Measurements from ENCODE around the gene TBC1D23.
"Not testable (repeated sequence)": the region's sequence is repeated elsewhere in the genome, so short reads cannot be mapped to it uniquely, and the experiment has no call there.

The TBC1D23 gene

GRCh38 chr3:100260685-100261484 lies at the start of gene TBC1D23:
Gene TBC1D23, plus strand, starts transcription at chr3:100260992. Its CDS starts 27 bp downstream, at chr3:100261019.
- DNase-seq (ENCODE audit: low spot score): peak; percentile 97

- DNase-seq (ENCODE audit: low spot score): peak; percentile 25
These were observed 46.8 kb upstream of the TBC1D23 start for GRCh38 chr3:100213891-100214573.

- DNase-seq (ENCODE audit: low spot score): no peak
These were observed 46.2 kb upstream of the TBC1D23 start for GRCh38 chr3:100214574-100214964.

- DNase-seq (ENCODE audit: low spot score): no peak
These were observed 44.1 kb upstream of the TBC1D23 start for GRCh38 chr3:100216713-100217112.

GRCh38 chr3:100221159-100221558 lies 39.6 kb upstream of the TBC1D23 start:
- DNase-seq (ENCODE audit: low spot score): no peak

GRCh38 chr3:100225193-100225592 lies 35.6 kb upstream of the TBC1D23 start:
- no peak for DNase-seq (ENCODE audit: low spot score)

GRCh38 chr3:100225883-100226282 lies 34.9 kb upstream of the TBC1D23 start:
- DNase-seq (ENCODE audit: low spot score): no peak

- peak; percentile 67 for DNase-seq (ENCODE audit: low spot score)
These were observed 33.9 kb upstream of the TBC1D23 start for GRCh38 chr3:100226712-100227429.

- DNase-seq (ENCODE audit: low spot score): no peak
These were observed 33.3 kb upstream of the TBC1D23 start for GRCh38 chr3:100227511-100227921.

GRCh38 chr3:100228247-100228646 lies 32.5 kb upstream of the TBC1D23 start:
- no peak for DNase-seq (ENCODE audit: low spot score)

GRCh38 chr3:100229188-100229587 lies 31.6 kb upstream of the TBC1D23 start:
- DNase-seq (ENCODE audit: low spot score): not testable (repeated sequence)

- no peak for DNase-seq (ENCODE audit: low spot score)
These were observed 30.1 kb upstream of the TBC1D23 start for GRCh38 chr3:100230710-100231109.

- no peak for DNase-seq (ENCODE audit: low spot score)
These were observed 29.1 kb upstream of the TBC1D23 start for GRCh38 chr3:100231668-100232067.

GRCh38 chr3:100234364-100234763 lies 26.4 kb upstream of the TBC1D23 start:
- no peak for DNase-seq (ENCODE audit: low spot score)

- no peak for DNase-seq (ENCODE audit: low spot score)
These were observed 22.2 kb upstream of the TBC1D23 start for GRCh38 chr3:100238599-100238998.

- DNase-seq (ENCODE audit: low spot score): not testable (repeated sequence)
These were observed 18.3 kb upstream of the TBC1D23 start for GRCh38 chr3:100242471-100242870.

GRCh38 chr3:100244264-100244663 lies 16.5 kb upstream of the TBC1D23 start:
- DNase-seq (ENCODE audit: low spot score): no peak

- DNase-seq (ENCODE audit: low spot score): peak; percentile 38
These were observed 15.7 kb upstream of the TBC1D23 start for GRCh38 chr3:100245136-100245535.

GRCh38 chr3:100245927-100246326 lies 14.9 kb upstream of the TBC1D23 start:
- DNase-seq (ENCODE audit: low spot score): peak; percentile 32

- no peak for DNase-seq (ENCODE audit: low spot score)
These were observed 13.8 kb upstream of the TBC1D23 start for GRCh38 chr3:100246999-100247398.

- no peak for DNase-seq (ENCODE audit: low spot score)
These were observed 8.8 kb upstream of the TBC1D23 start for GRCh38 chr3:100252001-100252400.

GRCh38 chr3:100254168-100254777 lies 6.5 kb upstream of the TBC1D23 start:
- peak; percentile 64 for DNase-seq (ENCODE audit: low spot score)

Measured in GM03348 (cell line).